Measurements from ENCODE around the gene NDOR1.
"Not testable (repeated sequence)": the region's sequence is repeated elsewhere in the genome, so short reads cannot be mapped to it uniquely, and the experiment has no call there.

The NDOR1 gene

GRCh38 chr9:137236238-137236935, 30.9 kb downstream of the NDOR1 start:
- Histone ChIP-seq H3K36me3 (no peaks in the 10 kb centered on the region), H3K27me3 (ENCODE audit: insufficient read depth, low read depth, severe bottlenecking) (no peaks in the 10 kb centered on the region), H3K9me3 (ENCODE audit: severe bottlenecking) (no peaks in the 10 kb centered on the region), H3K4me3 (ENCODE audit: low read depth, low read length) (peak overlapping the region; percentile 32), H3K27ac (peak overlapping the region; percentile 56)
- peak; percentile 83 for DNase-seq
- TF ChIP-seq CTCF (IDR thresholded peaks at IDR 0.05; ENCODE audit: low read depth, low read length): peak; percentile 76

- Histone ChIP-seq H3K9me3 (ENCODE audit: severe bottlenecking) (no peaks in the 10 kb centered on the region), H3K27me3 (ENCODE audit: insufficient read depth, low read depth, severe bottlenecking) (no peaks in the 10 kb centered on the region), H3K27ac (peak overlapping the region; percentile 56), H3K36me3 (peaks cover 4% of the 10 kb centered on the region), H3K4me3 (ENCODE audit: low read depth, low read length) (no peak overlapping the region)
- no peak for TF ChIP-seq CTCF (IDR thresholded peaks at IDR 0.05; ENCODE audit: low read depth, low read length)
- no peak for DNase-seq
These were observed 31.5 kb downstream of the NDOR1 start for GRCh38 chr9:137236936-137237421.

- Histone ChIP-seq H3K4me3 (ENCODE audit: low read depth, low read length) (no peak overlapping the region), H3K27me3 (ENCODE audit: insufficient read depth, low read depth, severe bottlenecking) (no peaks in the 10 kb centered on the region), H3K36me3 (peaks cover 15% of the 10 kb centered on the region), H3K9me3 (ENCODE audit: severe bottlenecking) (no peaks in the 10 kb centered on the region), H3K27ac (no peak overlapping the region)
- DNase-seq: no peak
- TF ChIP-seq CTCF (IDR thresholded peaks at IDR 0.05; ENCODE audit: low read depth, low read length): no peak
These were observed 32.5 kb downstream of the NDOR1 start for GRCh38 chr9:137237759-137238726.

GRCh38 chr9:137239541-137240200, 34.2 kb downstream of the NDOR1 start:
- H3K9me3 ChIP-seq (ENCODE audit: severe bottlenecking); DNase-seq; H3K27me3 ChIP-seq (ENCODE audit: insufficient read depth, low read depth, severe bottlenecking): not testable (repeated sequence)
- Histone ChIP-seq H3K4me3 (ENCODE audit: low read depth, low read length) (peak overlapping the region; percentile 63), H3K27ac (peak overlapping the region; percentile 95), H3K36me3 (peaks cover 23% of the 10 kb centered on the region)

DNA sequence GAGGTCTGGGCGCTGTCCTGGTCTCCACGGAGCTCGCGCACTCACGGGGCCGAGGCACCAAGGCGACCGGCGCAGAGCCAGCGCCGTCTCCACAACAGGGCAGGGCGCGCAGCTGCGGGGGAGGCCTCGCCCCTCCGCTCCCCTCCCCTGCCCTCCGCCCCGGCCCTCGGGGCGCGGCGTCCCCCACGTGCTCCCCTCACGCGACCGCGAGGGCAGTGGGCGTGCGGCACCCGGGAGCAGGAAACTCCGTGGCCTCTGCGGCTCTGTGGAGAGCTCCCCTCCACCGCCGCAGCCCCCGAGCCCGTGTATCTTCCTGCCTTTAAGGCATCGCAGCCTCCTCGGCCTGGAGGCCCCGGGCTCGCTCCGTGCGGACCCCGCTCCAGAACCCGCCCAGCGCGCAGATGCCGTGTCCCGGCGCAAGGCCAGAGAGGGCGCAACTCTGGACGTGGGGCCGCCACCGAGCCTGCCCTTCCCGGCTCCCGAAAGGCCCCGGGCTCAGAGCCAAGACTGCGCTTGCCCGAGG, 34.9 kb downstream of the NDOR1 start:
- peak overlapping the region; percentile 95 for H3K27ac ChIP-seq
- H3K36me3 ChIP-seq: peaks cover 23% of the 10 kb centered on the region
- no peak for DNase-seq
- H3K4me3 ChIP-seq (ENCODE audit: low read depth, low read length): peak overlapping the region; percentile 63
- 0 out of 2 replicates have a peak, but pooled peaks have one; percentile 13 for TF ChIP-seq CTCF (IDR thresholded peaks at IDR 0.05; ENCODE audit: low read depth, low read length)
- no peaks in the 10 kb centered on the region for H3K27me3 ChIP-seq (ENCODE audit: insufficient read depth, low read depth, severe bottlenecking)
- H3K9me3 ChIP-seq (ENCODE audit: severe bottlenecking): no peaks in the 10 kb centered on the region
